Measurements from ENCODE around the gene RIMKLA.

The RIMKLA gene

DNA sequence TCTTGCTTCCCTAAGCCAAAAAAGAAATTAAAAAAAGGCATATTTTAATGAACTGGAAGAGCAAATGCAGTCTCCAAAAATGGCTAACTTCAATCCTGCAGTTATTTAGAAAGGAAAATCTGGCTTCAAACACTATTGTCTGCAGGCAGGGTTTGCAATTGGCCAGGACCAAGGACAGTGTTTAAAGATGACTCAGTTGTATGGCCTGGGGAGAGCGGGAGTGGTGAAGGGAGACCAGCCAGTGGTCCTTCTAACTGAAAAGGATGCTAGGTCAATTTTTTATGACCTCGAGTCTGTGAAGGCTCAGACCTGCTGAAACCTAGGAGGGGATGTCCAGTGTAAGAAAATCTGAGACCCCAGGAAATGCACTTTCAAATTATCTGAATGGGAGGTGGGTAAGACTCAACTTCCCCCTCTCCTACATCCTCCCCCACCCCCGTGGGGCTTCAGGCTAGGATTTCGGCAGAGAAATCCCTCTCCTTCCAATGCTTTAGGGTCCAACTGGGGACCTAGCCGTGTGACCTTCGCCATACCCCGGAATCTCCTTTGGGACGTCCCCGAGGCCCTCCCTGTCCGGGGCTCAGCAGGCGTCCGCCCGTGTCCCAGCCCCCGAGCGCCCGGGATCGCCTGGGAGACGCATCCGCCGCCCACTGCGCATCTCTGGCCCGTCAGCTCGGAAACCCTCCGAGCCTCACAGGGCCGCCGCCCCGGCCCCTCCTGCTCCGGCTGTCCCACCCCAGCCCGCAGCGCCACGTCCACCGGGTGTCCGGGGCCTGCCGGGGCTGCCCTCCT is 602 bp upstream of the RIMKLA start:
- no peak for TF ChIP-seq CTCF (IDR thresholded peaks at IDR 0.05; ENCODE audit: low read depth, low read length)
- no peak for TF ChIP-seq POLR2A (IDR thresholded peaks at IDR 0.05; ENCODE audit: extremely low read depth, insufficient read length)
- no peak for TF ChIP-seq MAX (IDR thresholded peaks at IDR 0.05; ENCODE audit: low read depth, low read length)
- no peak for TF ChIP-seq MYC (IDR thresholded peaks at IDR 0.05; ENCODE audit: low read depth, low read length)
- H3K4me3 ChIP-seq (ENCODE audit: low read depth, low read length): no peak overlapping the region
- DNase-seq (ENCODE audit: low read depth): peak; percentile 51

DNA sequence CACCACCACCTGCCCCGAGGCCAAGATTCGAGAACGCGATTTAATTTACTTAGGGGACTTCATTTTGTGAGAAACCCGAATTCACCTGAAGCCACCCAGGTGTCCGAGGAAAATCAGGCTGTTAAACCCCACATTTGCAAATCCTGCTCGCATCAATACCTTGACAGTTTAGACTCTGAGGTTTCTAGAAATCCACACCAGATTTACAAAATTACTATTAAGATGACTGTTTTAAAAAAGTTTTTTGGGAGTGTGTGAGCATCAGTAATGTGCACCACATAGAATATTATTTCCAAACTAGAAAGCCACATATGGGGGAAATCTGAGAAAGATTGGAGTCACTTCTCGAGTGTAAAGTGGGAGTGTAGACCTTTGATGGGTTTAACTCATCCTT is 685 bp downstream of the RIMKLA start:
- H3K4me3 ChIP-seq (ENCODE audit: low read depth, low read length): no peak overlapping the region
- no peak for DNase-seq (ENCODE audit: low read depth)
- no peak for TF ChIP-seq MAX (IDR thresholded peaks at IDR 0.05; ENCODE audit: low read depth, low read length)
- no peak for TF ChIP-seq MYC (IDR thresholded peaks at IDR 0.05; ENCODE audit: low read depth, low read length)
- no peak for TF ChIP-seq CTCF (IDR thresholded peaks at IDR 0.05; ENCODE audit: low read depth, low read length)
- TF ChIP-seq POLR2A (IDR thresholded peaks at IDR 0.05; ENCODE audit: extremely low read depth, insufficient read length): no peak

- H3K4me3 ChIP-seq (ENCODE audit: low read depth, low read length): no peak overlapping the region
- TF ChIP-seq CTCF (IDR thresholded peaks at IDR 0.05; ENCODE audit: low read depth, low read length) (no peak), POLR2A (IDR thresholded peaks at IDR 0.05; ENCODE audit: extremely low read depth, insufficient read length) (no peak), MAX (IDR thresholded peaks at IDR 0.05; ENCODE audit: low read depth, low read length) (no peak), MYC (IDR thresholded peaks at IDR 0.05; ENCODE audit: low read depth, low read length) (no peak)
- peak; percentile 15 for DNase-seq (ENCODE audit: low read depth)
These were observed 4.7 kb downstream of the RIMKLA start for GRCh38 chr1:42385283-42385682.

- no peak overlapping the region for H3K4me3 ChIP-seq (ENCODE audit: low read depth, low read length)
- TF ChIP-seq CTCF (IDR thresholded peaks at IDR 0.05; ENCODE audit: low read depth, low read length): no peak
- no peak for TF ChIP-seq MYC (IDR thresholded peaks at IDR 0.05; ENCODE audit: low read depth, low read length)
- no peak for TF ChIP-seq MAX (IDR thresholded peaks at IDR 0.05; ENCODE audit: low read depth, low read length)
- no peak for TF ChIP-seq POLR2A (IDR thresholded peaks at IDR 0.05; ENCODE audit: extremely low read depth, insufficient read length)
- no peak for DNase-seq (ENCODE audit: low read depth)
These were observed 5.5 kb downstream of the RIMKLA start for GRCh38 chr1:42386051-42386450.

GRCh38 chr1:42392255-42392654 is 11.7 kb downstream of the RIMKLA start:
- H3K4me3 ChIP-seq (ENCODE audit: low read depth, low read length): no peak overlapping the region
- no peak for DNase-seq (ENCODE audit: low read depth)
- no peak for TF ChIP-seq POLR2A (IDR thresholded peaks at IDR 0.05; ENCODE audit: extremely low read depth, insufficient read length)
- TF ChIP-seq MAX (IDR thresholded peaks at IDR 0.05; ENCODE audit: low read depth, low read length): no peak
- no peak for TF ChIP-seq CTCF (IDR thresholded peaks at IDR 0.05; ENCODE audit: low read depth, low read length)
- no peak for TF ChIP-seq MYC (IDR thresholded peaks at IDR 0.05; ENCODE audit: low read depth, low read length)
